Measurements from ENCODE around the gene ALDH1L2.

The ALDH1L2 gene

DNA sequence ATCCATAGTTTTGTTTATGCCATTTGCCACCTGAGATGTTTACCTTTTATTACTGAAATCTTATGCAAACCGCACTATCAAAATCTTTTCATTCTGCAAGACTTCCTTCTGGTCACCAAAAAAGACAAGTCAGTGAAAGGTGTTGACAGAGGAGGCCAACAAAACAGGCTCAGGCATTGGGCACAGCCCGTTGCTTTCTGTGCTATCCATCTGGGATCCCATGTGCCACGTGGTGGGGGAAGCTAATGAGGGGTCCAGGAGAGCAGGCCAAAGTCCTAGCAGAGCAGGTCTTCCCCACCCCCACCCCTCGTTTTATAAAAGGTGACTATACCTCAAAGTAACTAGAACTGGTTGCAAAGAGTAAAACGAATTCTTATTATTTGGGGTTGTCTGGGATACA is 1.2 kb downstream of the ALDH1L2 start:
- DNase-seq = no peak

DNA sequence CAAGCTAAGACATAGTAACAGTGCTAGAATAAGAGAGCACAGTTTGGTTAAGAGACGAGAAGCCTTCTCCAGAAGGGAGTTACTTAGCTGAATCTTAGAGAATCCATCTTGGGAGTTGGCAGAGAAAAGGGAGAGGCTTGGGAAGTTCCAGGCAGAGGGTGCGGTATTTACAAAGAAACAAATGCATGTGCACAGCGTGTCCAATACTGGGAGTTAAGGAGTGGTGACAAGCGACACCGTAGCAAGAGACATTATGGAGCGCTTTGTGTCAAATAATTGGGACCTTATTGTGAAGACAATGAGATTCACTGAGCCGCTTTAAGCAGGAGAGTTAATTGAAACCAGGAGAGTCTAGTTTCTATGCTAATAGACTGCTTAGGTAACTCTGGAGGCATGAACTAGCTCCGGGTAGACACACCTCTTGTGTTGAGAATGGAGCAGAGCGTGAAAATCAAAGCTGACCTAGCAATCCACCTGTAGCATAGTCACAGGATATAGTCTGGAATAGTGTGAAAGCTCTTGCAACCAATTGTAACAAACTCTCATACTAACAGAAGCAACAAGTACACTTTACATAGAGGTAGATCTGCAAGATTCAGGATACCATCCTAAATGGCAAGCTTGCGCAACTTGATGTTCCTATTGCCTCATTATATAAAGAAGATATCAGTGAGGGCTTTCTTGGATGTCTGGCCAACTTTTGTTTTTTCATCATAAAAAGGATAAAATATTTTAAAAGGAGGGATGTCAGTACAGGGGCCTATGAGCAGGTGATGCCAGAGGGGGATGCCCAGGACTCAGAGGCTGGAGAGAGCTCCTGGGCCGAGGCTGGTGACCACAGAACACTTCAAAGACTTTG is 5.3 kb downstream of the ALDH1L2 start:
- no peak for DNase-seq

DNA sequence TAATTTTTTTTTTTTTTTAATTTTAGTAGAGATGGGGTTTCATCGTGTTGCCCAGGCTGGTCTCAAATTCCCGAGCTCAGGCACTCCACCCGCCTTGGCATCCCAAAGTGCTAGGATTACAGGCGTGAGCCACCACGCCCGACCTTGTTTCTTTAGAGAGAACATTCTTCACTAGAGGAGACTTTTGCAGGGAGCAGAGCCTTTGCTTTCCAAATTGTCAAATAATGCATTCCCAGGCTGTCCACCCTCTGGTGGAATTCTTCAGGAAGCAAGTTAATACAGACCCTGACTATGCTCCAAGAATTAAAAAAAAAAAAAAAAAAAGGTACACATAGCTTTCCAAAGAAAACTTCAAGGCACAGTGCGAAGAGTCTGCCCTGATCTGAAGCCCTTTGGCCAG is 6.8 kb downstream of the ALDH1L2 start:
- no peak for DNase-seq

DNA sequence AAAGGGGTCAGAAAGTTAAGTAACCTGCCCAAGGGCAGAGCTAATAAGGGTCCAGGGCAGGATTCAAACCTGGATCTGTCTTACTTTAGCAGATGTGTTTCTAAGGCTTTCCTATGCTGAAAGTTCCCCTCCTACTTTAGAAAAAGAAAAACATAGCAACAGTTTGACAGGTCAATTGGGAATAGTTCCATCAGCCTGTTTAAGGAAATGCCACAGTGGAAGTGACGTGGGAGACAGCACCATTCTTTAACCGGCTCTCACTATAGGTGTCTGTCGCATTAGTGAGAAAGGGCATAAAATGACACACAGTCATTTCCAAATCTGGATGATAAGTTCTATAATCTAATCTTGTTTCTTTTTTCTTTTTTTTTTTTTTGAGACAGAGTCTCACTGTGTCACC is 7.3 kb downstream of the ALDH1L2 start:
- DNase-seq = no peak

DNA sequence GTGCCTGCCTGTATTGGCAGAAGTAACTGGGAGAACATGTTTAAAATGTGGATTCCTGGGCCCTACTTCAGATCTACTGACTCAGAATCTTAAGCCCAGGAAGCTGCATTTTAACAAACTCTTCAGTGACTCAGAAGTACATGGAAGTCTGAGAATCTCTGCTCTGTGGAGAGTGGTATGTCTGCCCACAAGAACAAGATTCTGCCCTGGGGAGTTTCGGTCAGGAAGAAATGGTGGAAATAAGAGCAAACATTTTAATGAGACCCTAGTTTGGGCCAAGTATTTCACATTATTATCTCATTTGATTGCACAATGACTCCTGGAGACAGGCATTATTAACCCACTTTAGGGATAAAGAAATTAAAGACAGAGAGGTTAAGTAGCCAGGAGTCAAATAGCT is 8.2 kb downstream of the ALDH1L2 start:
- no peak for DNase-seq

DNA sequence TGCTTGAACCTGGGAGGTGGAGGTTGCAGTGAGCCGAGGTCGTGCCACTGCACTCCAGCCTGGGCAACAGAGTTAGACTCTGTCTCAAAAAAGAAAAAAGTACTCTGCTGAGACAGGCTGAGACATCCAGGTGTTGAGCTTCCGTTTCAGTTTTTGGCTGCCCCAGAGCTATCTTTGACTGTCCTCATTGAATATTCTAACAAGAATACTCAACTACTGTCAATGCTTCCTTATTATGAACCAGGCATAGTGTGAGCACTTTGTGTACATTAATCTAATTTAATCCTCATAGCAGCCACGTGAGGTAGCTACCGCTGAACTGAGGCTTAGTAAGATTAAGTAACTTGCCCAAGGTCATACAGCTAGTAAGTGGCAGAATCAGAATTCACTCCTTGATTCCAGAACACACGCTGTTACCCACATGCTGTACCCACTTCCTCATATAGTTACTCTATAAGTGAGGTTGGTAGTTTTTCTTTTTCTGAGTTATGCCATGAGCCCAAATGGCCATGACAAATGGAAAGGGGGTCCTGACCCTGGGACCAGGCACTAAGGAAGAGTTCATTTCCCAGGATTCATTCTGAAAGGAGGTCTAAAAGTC is 11.3 kb downstream of the ALDH1L2 start:
- no peak for DNase-seq

DNA sequence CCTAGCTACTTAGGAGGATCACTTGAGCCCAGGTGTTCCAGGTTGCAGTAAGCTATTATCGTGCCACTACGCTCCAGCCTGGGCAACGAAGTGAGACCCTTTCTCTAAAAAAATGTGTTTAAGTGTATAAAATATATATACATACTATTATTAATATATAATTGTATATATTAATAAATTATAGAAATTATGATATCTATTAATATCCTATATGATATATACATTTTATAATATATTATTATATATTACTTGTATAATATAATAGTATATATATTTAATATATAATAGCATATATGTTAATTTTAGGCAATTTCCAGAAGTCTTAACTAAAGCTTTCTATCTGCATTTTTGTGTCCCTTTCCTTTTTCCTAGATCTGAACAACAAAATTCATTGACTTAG is 12.3 kb downstream of the ALDH1L2 start:
- no peak for DNase-seq

DNA sequence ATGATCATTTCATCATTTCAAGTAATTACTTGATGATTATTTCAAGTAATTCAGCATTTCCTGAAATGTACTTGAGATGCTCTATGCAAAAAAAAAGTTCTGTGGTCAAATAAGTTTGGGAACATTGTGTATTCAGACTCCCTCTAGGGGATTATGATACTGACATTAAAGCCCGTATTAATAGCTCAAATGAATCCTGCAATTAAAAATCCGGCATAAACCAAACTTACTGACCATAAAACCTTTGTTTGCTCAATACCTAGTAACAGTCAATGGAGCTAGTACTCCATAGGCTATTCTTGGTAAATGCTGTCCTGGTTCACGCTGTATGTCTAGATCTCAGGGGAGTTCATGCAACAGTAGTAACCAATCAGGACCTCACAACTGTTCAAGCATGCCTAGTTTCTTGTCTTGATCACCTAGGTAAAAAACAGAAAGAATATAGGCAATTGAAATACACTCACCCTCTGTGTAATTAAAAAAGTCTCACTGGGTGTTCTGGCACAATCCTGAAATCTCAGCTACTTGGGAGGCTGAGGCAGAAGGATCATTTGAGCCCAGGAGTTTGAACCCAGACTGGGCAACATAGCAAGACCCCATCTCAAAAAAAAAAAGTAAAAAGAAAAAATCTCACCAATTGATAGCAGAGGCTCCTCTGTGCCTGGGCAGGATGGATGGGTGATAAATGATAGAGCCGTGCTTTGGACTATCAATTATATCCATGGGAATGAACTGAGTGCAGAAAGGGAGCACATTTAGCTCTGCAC is 14.1 kb downstream of the ALDH1L2 start:
- DNase-seq = no peak

DNA sequence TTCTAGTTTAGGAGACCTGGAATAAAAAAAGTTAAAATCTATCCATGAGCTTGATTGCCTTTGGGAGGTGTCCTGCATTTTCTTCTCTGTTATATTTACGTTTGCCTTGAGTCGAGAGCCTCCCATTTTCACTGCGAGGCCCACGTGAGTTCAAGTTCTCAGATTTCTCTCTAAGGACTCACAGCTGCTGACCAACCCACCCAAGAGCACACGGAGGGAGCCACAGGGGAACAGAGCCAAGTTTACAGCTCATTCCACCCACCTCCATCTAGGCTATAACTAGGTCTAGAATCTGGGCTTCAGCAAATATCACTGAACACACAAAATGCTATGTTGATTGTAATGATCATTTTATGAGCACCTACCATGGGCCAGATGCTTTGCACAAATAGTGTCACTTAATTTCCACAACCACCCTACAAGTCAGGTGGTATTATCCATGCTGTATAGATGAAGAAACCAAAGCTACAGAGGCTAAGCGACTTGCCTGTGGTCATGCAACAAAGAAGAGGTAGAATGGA is 16.7 kb downstream of the ALDH1L2 start:
- no peak for DNase-seq

DNA sequence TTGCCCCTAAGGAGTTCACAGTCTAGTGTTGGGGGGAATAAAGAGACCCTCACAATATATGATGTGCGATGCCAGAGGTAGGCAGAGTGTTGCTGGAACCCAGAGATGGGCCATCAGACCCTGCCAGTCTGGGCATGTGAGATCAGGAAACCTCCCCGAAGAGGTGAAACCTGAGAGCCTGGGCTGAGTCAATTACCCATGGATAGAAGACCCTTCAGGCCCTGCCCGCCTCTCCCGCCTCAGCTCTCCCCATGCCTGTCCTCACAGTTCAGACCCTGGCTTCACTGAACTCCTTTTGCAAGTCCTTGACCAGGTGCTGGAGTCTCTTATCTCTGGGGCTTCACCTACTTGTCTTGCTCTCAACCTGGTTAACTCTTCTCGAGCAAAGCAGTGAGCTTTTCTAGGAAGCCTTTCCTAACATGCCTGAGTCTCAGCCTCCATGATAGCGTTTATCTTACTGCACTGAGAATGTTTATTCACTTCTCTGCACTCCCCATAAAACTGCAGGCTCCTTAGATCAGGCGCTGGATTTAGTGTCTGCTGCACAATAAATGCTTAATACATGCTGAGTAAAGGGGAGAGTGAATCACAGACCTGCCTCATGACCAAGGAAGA is 19.6 kb downstream of the ALDH1L2 start:
- DNase-seq = no peak

DNA sequence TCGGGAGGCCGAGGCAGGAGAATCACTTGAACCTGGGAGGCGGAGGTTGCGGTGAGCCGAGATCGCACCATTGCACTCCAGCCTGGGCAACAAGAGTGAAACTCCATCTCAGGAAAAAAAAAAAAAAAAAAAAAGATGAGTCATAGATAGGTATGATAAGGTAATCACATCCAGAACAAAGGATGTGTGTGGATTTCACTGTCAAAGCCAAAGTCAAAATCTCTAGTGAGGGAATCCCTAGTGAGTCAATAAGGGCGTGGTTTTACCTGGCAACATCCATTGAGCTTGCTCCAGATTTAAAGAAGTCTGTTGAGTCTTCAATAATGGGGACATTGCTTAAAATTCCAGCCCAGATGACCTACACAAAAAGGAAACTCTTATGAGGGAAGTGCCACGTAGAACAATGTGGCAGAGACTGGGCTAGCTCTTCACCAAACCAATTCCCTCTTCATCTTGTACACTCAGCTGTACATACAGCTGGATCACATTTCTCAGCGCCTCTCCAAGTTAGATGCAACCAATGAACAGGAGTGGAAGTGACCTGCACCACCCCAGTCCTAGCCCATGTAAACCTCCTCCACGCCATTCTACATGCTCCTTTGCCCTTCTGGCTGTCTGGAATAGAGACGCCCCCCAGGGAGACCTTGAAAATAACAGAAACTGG is 23.4 kb downstream of the ALDH1L2 start:
- no peak for DNase-seq

DNA sequence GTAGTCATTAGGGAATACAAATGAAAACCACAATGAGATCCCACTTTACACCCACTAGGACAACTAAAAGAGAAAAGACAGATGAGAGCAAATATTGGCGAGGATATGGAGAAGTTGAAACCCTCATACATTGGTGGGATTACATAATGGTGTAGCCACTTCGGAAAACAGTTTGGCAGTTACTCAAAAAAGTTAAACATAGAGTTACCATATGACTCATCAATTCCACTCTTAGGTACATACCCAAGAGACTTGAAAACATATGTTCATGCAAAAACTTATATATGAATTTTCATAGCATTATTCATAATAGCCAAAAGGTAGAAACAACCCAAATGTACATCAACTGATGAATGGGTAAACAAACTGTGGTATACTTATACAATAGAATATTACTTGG is 27.1 kb downstream of the ALDH1L2 start:
- DNase-seq = no peak

DNA sequence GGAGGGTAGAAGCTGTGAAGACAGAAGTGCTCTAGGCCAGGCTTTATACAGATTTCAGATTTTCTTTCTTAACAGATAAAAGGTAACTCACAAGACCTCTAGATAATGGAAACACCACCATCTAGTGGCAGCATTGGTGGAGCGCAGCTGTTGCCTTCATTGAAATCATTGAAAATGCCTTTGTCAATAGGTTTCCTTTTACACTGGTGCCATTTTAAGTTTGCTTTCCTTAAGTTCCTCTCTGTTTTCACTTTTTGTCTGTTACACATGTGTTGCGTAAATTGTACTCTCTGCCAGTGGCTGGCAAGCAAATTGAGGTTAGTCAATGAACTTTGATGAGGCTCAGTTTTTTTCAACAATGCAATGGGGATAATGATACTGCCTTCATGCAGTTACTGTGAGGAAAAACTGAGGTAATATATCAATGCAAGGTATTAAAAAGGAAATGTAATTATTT is 31.1 kb downstream of the ALDH1L2 start:
- peak; percentile 40 to 61 (median 56) for DNase-seq

DNA sequence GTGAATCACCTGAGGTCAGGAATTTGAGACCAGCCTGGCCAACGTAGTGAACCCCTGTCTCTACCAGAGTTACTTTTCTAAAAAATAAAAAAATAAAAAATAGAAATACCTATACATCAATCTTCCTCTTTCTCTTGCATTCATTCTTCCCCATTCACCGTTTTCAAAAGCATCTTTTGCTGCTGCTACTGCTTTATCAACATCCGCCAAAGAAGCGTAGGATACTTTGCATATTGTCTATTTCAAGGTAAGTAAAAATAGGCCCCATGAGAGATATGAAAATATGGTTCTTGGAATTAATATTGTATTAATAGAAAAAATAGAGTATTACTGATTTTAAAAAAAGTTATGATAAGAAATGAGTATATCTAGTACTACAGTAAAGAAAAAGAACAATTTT is 32.3 kb downstream of the ALDH1L2 start:
- no peak for DNase-seq

DNA sequence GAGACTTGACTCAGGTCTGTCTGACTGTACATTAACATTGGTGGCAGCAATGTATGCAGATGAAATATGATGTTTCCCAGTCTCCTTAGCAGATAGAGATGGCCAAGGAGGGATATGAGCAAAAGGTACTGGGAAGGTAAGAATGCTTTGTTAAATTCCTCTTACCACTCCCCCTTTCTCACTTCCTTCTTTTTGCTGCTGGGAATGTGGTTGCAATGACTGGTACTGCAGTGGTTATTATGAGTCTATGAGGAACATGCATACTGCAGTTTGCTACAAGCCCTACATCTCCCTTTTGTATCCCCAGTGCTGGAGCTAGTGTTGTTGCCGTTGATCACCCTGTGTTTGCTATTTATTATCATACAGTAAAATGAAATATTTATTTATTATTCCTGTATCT is 35.9 kb downstream of the ALDH1L2 start:
- DNase-seq = no peak

DNA sequence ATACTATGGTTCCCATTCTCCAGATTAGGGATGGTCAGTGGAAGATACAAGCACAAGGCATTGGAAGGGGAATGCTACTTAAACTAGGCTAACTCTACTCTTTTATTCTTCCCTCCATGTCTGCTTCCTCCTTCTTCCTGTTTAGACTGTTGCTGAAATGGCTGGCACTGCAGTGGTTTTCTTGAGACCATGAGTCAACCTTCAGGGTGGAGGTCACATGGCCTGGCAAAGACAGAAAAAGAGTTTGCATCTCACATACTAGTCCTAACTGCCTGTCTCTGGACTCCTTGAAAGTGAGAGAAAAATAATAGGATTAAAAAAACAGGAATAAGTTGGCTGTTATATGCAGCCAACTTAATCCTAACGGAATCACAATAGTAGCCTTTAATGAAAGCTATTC is 37.0 kb downstream of the ALDH1L2 start:
- no peak for DNase-seq

DNA sequence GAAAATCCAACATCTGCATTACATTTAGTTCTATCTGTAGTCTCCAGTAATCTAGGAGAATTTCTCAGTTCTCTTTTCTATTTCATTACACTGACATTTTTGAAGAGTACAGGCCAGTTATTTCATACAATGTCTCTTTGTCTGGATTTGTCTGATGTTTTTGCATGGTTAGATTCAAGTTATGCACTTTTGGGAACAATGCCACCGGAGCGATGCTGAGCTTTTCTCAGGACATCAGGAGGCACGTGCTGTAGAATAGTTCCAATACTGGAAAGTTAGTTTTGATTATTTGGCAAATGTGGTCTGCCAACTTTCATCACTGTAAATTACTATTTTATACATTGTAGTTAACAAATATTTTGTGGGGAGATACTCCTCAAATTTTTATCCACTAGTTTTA is 43.1 kb downstream of the ALDH1L2 start:
- no peak for DNase-seq

DNA sequence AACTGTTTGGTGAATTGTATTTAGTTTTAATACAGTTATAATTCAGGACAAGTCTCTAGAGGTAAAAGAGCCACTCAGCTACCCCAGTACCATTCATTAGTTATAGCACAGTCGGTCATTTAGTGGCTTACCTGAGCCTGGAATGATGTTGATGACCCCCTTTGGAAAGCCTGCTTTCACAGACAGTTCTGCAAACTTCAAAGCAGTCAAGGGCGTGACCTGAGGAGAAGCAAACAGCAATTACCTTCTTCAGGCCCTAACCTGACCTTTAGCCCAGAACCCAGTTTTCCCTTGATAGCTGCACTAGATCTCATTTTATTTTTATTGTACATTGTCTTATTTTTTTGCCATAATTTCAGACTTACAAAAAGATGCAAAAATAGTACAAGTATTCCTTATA is 43.8 kb downstream of the ALDH1L2 start:
- no peak for DNase-seq

DNA sequence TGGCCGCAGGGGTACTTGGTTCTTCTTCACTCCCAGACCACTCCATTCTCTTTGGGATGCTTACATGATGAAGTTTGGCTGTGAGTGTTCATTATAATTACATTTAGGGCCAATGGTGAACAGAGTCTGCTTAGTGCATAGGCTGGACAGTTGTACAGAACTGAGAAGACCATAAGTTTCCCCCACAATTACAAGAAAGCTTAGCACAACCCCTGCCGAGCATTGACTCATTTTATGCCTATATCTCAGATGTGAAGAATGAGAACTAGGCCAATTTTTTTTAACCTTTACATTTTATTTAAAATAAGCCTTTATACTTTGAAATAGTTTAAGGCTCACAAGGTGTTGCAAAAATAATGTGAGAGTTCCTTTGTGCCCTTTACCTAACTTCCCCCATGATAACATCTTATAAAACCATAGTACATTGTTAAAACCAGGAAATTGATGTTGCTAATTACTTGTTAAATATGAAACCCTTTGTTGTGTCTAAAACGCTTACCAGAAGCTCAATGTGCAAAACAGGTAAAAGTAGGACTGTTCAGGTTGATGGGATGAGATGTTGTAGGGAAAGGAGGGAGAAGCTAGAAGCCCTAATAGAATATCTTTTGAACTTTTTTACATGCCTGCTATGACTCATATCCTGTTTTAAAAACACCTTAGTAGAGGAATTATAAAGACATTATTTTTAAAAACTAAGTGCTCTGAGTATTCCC is 47.2 kb downstream of the ALDH1L2 start:
- no peak for DNase-seq

DNA sequence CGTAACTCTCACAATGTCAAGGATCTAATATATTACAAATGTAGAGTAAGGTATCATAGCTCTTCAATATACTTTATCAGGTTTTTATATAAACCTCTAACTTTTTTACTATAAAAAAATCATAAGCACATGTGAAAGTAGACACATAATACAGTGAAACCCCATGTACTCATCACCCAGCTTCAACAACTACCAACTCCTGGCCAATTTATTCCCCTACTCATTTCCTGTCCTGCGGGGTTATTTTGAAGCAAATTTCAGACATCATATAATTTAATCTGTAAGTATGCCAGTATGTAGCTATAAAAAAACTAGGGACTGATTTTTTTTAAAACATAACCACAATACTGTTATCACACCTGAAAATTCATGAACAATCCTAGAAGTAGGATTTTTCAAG is 50.4 kb downstream of the ALDH1L2 start:
- DNase-seq = no peak

DNA sequence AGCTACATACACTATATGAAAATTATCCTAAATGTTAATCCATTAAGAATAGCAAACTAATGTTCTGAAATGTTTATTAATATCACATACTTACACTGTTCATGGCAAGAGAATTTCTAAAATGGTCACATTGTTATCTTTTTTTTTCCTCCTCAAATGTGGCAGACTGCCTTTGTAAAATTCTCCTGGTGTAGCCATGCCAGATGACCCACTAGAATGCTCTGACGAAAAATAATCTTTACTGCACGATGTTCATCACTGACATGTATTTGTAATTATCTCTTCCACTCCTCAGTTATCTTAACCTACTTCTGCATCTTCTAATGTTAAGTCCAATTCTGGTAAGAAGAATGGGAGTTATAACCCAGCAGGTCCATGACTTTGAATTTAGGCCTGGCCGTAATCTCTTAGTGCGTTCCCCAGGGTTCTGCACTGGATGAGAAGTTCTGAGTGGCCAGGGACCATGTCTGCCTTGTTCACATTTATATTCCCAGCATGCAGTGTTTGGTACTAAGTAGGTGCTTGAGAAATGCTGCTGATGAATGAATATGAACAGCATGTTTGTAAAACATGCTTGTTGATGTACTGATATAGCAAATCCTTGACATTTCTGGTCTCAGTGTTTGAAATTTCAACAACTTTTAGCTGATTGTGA is 51.4 kb downstream of the ALDH1L2 start:
- DNase-seq = no peak
